Astrocyte of the spinal cord (primary cell): Measurements from ENCODE around the gene APOO.
A peak's percentile ranks its signal among the peaks of the same experiment; 100 is the strongest.
"Not testable (repeated sequence)": the region's sequence is repeated elsewhere in the genome, so short reads cannot be mapped to it uniquely, and the experiment has no call there.

Source experiments
- DNase-seq: peaks from one replicate; pipeline ENCODE4 v3.0.0; 2011; ENCODE audit warnings: low read depth, low spot score
- H3K4me3 ChIP-seq: 2 replicates; pipeline ENCODE4 v1.5.1; 2011; ENCODE audit warnings: low read depth, mild to moderate bottlenecking, low read length, moderate library complexity
- in situ Hi-C: cut with HindIII; loops from 2 replicates; pipeline ENCODE4 v1.10.0; 2017; ENCODE audit warnings: low sequenced_read_pairs
- TF ChIP-seq, protein P1 (sequence below): IDR thresholded peaks from 2 replicates; pipeline ENCODE4 v1.5.1; 2012; ENCODE audit warnings: low read depth, mild to moderate bottlenecking, low read length, inconsistent platforms

The APOO gene

DNA sequence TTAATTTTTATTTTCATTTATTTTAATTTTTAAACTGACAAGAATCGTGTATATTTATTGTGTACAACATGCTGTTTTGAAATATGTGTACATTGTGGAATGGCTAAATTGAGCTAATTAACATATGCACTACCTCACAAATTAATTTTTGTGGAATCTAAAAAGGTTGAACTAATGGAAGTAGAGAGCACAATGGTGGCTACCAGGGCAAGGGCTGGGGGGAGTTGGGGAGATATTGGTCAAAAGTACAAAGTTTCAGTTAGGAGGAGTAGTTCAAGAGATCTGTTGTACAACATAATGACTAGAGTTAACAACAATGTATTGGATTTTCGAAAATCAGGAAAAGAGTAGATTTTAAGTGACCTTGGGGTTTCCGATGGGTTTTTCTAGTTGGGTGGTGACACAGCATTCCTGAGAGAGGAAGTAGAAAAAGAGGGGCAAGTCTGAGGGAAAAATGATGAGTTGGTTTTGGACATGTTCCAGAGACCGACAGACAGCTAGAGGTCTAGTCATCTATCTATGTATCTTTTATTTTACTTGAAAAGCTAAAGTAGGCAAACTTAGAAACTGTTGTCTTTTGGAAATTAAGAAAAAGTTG is 23.2 kb downstream of the APOO start:
- in situ Hi-C loops, result no loop called here
- DNase-seq, result peak; percentile 48
- no peak overlapping the region for H3K4me3 ChIP-seq
- TF ChIP-seq, protein P1, sequence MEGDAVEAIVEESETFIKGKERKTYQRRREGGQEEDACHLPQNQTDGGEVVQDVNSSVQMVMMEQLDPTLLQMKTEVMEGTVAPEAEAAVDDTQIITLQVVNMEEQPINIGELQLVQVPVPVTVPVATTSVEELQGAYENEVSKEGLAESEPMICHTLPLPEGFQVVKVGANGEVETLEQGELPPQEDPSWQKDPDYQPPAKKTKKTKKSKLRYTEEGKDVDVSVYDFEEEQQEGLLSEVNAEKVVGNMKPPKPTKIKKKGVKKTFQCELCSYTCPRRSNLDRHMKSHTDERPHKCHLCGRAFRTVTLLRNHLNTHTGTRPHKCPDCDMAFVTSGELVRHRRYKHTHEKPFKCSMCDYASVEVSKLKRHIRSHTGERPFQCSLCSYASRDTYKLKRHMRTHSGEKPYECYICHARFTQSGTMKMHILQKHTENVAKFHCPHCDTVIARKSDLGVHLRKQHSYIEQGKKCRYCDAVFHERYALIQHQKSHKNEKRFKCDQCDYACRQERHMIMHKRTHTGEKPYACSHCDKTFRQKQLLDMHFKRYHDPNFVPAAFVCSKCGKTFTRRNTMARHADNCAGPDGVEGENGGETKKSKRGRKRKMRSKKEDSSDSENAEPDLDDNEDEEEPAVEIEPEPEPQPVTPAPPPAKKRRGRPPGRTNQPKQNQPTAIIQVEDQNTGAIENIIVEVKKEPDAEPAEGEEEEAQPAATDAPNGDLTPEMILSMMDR, result no peak

DNA sequence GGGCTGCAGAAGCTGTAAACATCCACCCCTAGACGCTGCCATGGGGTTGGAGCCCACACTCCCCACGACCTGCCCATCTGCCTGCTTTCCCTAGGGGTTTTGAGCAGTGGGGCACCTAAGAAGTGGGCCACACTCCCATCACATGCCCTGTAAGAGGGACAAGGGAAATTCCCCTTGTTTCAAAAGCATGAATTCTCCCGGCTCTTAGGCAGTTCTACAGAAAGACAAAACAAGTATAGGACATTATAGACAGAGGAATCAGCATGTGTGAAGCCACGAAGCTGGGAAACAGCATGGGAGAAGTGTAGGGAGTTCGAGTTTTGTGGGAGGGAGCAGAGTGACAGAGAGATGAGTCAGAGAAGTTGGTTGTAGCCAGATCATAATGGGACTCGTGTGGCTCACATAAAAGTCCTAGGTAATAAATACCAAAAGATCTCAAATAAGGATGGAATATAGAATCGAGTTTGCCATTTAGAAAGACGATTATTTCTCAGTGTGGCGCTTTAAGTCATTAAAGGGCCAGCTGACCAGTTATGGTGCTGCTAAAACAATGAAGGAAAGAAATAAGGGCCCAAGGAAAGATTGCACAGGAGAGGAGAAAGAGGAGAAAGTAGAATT is 23.9 kb downstream of the APOO start:
- in situ Hi-C loops, result no loop called here
- H3K4me3 ChIP-seq, result no peak overlapping the region
- TF ChIP-seq, protein P1, result no peak
- DNase-seq, result peak; percentile 84

DNA sequence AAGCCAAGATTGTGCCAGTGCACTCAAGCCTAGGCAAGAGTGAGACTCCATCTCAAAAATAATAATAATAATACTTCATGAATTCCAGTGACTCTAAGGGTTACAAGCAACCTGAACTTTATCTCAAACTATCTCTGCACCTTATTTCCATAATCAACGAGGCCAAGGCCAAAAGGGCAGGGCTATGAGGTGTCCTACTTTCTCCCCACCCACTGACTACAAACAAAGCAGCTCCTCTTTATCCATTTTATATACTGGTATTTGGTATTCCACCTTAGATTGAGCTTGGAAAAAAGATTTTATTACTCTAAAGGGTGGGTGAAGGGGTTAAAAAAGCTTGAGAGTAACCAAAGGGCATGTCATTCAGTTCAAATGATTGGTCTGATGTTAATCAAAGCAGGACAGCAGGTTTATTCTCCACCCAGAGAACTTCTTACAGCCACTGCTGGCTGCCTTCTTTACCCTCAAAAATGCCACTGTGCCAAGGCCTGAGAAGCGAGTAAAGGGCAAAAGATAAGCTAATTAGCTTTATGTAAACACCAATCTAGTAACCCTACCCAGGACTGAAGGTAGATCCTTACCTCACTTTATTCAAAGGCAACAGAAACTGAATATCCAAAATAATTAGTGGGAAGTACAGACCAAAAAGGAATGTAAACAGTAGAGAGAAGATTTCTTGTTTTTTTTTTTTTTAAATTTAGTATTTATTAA is 28.2 kb downstream of the APOO start:
- TF ChIP-seq, protein P1, result no peak
- DNase-seq, result no peak
- in situ Hi-C loops, result no loop called here
- no peak overlapping the region for H3K4me3 ChIP-seq

DNA sequence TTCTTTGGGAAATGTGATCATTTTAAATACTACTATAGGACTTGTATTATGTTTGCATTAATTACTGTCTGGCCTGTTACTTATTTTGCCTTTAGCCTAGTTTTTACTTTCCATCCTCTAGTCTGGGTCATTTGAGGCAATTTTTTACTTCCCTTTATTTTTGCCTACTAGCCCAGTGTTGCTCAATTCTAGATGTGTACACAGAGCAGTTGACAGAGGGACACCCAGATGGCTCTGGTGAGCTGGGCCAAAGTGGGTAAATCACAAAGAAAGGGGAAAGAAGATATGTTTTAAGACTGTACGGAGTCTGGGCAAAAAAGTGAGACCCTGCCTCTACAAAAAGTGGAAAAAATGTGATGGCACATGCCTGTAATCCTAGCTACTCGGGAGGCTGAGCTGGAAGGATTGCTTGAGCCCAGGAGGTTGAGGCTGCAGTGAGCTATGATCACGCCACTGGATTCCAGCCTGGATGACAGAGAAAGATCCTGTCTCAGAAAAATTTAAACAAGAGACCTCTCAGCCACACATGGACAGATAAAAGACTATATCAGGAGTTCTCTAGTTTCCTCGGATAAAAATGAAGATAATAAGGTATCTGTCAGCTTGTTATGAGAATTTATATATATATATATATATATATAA is 35.7 kb downstream of the APOO start:
- in situ Hi-C loops, result no loop called here
- TF ChIP-seq, protein P1, result no peak
- H3K4me3 ChIP-seq, result no peak overlapping the region
- DNase-seq, result no peak

DNA sequence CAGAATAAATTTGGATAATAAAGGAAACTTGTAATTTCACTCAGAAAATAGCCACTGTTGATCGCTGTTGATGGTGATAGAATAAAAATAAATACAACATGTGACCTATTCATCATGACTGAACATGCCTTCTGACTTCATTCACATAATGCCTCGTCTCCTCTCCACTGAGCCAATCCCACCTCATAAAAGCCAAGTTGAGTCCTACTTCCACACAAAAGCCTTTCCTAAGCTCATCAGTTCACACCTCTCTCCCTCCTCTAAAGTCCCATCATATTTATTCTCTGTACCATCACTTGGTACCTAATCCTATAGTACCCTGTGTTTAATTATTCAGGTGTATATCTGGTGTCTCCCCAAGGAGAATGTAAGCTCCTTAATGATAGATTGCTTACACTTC is 37.7 kb downstream of the APOO start:
- no peak overlapping the region for H3K4me3 ChIP-seq
- no peak for DNase-seq
- TF ChIP-seq, protein P1, result no peak
- in situ Hi-C loops, result no loop called here

DNA sequence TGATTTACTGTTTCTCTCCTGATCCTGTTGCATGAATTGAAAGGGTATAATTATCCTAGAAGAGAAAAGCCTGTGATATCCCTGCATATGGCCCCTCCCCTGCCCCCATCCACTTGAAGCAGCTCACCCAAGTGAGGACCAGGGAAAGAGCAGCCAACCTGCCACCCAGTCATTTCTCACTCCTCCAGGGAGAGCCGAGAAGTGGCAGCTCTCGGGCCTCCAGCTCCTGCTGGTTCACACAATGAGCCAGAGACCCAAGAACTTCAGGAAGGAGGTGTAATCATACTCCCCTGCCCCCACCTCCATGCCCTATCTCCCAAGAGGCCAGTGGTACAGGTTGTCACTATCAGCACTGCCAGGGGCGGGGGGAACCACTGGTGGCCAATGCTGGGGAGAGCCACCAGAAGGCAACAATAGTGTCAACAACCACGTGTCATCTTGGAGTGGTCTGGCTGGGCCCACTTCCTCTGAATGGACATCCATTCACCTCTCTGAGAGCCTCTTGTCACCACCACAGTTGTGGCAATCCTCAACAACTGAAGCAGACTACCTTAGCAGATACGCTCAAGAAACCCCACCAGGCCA is 42.9 kb downstream of the APOO start:
- in situ Hi-C loops, result no loop called here
- TF ChIP-seq, protein P1, result no peak
- no peak overlapping the region for H3K4me3 ChIP-seq
- no peak for DNase-seq

DNA sequence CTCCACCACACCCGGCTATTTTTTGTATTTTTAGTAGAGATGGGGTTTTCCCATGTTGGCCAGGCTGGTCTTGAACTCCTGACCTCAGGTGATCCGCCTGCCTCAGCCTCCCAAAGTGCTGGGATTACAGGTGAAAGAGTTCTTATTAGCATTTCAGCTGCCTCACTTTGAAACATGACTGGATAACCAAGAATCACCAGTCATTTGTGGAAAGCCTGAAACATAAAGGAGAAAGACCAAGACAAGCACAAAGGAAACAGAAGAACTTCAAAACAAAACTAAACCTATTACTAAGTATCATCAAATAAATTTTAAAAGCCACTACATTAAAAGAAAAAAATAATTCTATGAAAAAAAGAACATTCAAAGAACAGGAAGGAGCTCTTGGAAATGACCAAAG is 45.8 kb downstream of the APOO start:
- H3K4me3 ChIP-seq, in situ Hi-C loops, DNase-seq: not testable (repeated sequence)
